ENCODE results near the gene EIF4ENIF1.
"Not testable (repeated sequence)": the region's sequence is repeated elsewhere in the genome, so short reads cannot be mapped to it uniquely, and the experiment has no call there.

Gene EIF4ENIF1

GRCh38 chr22:31440681-31441080 lies 49.0 kb downstream of the EIF4ENIF1 start:
- DNase-seq = no peak

DNA sequence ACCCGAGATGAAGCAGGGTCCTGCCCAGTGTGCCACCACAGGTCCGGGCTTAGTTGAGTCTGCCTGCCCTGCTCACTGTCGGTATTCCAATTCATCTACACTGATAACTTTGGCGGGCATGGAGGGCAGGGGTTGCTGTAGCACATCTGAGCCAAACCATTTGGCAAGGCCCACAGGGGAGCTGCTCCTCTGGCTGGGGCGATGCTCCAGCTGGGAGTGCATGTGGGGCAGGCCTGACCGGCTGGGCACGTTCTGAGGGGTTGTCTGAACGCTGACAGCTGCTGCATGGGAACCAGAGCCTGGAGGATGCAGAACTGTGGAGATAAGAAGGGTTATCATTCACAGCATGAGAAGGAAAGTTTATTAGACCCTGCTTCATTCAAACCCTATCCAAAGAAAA lies 49.8 kb downstream of the EIF4ENIF1 start:
- no peak for DNase-seq

DNA sequence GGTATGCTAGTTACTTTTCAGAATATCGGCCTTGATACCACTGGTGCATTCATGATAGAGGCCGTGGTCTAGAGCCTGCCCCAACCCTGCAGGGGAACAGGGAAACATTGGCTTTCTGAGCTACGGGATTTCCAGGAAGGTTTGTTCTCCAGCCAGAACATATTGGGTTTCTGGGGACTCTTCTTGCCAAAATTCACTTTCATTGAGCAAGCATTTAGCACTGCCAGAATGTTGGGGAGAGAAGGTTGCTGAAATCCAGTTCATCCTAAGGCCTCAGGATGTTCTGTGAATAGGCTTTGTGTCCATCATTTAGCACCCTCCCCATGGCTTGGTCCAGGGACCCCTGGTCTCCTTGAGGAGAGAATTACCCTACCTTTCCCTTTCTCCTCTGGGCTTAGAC lies 53.5 kb downstream of the EIF4ENIF1 start:
- DNase-seq = no peak

- DNase-seq = no peak
These were observed 57.7 kb downstream of the EIF4ENIF1 start for GRCh38 chr22:31431950-31432349.

DNA sequence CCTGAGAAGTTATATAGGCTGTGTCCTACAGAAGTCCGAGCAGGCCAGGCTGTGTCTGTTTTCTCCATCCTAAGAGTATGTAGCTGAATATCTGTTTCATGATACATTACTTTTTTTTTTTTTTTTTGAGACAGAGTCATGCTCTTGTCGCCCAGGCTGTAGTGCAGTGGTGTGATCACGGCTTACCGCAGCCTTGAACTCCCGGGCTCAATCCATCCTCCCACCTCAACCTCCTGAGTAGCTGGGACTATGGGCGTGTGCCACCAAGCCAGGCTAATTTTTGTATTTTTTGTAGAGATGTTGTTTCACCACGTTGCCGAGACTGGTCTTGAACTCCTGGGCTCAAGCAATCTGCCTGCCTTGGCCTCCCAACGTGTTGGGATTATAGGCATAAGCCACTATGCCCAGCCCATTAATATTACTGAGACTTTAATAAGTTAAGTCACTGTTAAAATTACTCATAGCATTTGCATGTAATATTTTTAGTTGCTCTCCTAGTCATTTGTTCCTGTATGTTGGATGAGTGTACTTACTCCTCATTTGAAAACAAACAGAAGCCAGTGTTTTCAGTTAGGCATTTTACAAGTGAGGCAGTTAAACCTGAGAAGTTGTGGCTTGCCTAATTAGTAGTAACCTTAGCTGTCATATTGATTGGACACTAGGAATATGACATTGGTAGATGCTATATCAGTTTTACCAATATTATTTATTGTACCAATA lies 64.2 kb downstream of the EIF4ENIF1 start:
- DNase-seq = no peak

GRCh38 chr22:31402350-31402749 lies 87.3 kb downstream of the EIF4ENIF1 start:
- DNase-seq = not testable (repeated sequence)

GRCh38 chr22:31400023-31400397 lies 89.6 kb downstream of the EIF4ENIF1 start:
- no peak for DNase-seq

GRCh38 chr22:31399211-31400022 lies 90.2 kb downstream of the EIF4ENIF1 start, which contains the start of gene DRG1:
Gene DRG1 (plus strand): TSS chr22:31399604. CDS start chr22:31399684, 80 bp downstream.
- peak; percentile 85 for DNase-seq

DNA sequence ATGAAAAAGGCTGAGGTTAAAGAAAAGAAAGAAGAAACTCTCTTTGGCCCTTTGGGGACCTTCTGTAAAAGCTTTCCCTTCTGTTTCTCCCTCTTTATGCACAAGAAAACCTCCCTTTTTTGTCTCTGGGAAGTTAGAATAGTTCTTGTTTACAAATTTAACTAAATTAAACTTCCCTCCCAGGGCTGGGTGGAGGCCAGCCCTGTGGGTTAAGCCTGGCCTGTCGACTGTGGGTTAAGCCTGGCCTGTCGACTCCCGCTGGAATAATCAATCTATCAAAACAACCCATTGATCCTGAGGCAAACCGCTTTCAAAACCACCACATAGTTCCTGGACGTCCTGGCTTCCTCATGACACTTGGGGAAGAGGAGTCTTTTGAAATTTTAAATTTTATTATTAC lies 91.4 kb downstream of the EIF4ENIF1 start:
- DNase-seq = no peak

GRCh38 chr22:31394326-31394725 lies 95.3 kb downstream of the EIF4ENIF1 start:
- DNase-seq = no peak

- DNase-seq = no peak
These were observed 95.7 kb downstream of the EIF4ENIF1 start for GRCh38 chr22:31393893-31394292.

All from 8988T (cell line).